Epithelial cell of prostate (primary cell): ENCODE measurements around the gene TMCC2.

Experiments used
- DNase-seq: peaks from one replicate; pipeline ENCODE4 v3.0.0-alpha.2; 2011; ENCODE audit warnings: low read depth, low spot score
- H3K27ac ChIP-seq: fragments of 450-650 bp; 2 replicates; pipeline ENCODE4 v1.5.1; 2017; ENCODE audit warnings: mild to moderate bottlenecking

TMCC2 gene

GRCh38 chr1:205237526-205238484, 10.1 kb downstream of the TMCC2 start:
- no peak for DNase-seq
- H3K27ac ChIP-seq = no peak overlapping the region

GRCh38 chr1:205239078-205239477, 11.3 kb downstream of the TMCC2 start:
- no peak for DNase-seq

DNA sequence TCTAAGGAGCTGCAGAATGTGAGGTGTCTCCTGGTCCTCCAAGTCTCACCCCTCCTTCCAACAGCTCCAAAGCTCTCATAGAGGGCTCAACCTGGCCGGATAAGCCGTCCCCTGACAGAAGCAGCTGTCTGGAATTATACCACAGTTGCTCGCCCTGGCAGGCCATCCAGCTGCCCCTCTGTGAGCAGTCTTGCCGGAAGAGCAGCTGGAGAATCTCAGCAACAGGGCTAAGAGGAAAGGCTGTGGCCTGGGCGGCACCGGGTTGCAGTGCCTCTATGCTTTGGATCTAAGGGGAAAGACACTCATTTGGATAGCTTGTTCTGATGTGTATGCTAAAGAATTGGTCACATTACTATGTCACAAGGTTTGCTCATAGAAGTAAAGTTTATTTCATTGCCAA, 12.4 kb downstream of the TMCC2 start:
- DNase-seq = no peak
- H3K27ac ChIP-seq = no peak overlapping the region

More at GRCh38 chr1:205239078-205239477, 11.3 kb downstream of the TMCC2 start:
- no peak overlapping the region for H3K27ac ChIP-seq

DNA sequence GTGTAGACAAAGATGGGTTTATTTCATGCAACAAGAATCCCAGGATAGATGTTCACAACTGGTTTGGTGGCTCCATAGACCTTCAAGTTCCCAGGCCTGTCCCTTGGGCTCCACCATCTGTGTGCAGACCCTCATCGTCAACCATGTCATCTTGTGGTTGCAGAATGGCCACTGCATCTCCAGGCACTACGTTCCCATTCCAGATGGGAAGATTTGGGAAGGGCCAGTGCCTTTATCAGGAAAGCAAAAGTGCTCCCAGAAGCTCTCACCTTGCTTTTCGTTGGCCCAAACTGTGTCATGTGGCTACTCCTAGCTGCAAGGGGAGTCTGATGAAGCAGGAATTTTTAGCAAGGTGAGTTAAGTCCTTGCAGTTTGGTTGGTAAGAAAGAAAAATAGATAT, 12.8 kb downstream of the TMCC2 start:
- no peak overlapping the region for H3K27ac ChIP-seq
- DNase-seq = no peak

DNA sequence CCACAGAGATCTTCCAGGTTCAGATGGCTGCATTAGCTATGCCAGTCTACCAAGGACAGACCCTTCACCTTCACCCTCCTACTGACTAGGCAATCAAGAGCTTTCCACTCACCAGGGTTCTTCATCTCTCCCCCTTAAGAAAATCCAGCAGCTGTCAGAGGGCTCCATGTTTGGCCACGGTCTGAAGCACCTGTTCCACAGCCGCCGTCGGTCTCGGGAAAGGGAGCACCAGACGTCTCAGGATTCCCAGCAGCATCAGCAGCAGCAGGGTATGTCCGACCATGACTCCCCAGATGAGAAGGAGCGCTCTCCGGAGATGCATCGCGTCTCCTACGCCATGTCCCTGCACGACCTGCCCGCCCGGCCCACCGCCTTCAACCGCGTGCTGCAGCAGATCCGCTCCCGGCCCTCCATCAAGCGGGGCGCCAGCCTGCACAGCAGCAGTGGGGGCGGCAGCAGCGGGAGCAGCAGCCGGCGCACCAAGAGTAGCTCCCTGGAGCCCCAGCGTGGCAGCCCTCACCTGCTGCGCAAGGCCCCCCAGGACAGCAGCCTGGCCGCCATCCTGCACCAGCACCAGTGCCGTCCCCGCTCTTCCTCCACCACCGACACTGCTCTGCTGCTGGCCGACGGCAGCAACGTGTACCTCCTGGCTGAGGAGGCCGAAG, 13.8 kb downstream of the TMCC2 start:
- no peak for DNase-seq
- no peak overlapping the region for H3K27ac ChIP-seq

GRCh38 chr1:205243350-205244191, 15.8 kb downstream of the TMCC2 start:
- no peak overlapping the region for H3K27ac ChIP-seq
- DNase-seq = no peak

GRCh38 chr1:205244384-205244783, 16.6 kb downstream of the TMCC2 start:
- DNase-seq = no peak

GRCh38 chr1:205245096-205245495, 17.4 kb downstream of the TMCC2 start:
- no peak for DNase-seq
- no peak overlapping the region for H3K27ac ChIP-seq

More at GRCh38 chr1:205244384-205244783, 16.6 kb downstream of the TMCC2 start:
- H3K27ac ChIP-seq = no peak overlapping the region

DNA sequence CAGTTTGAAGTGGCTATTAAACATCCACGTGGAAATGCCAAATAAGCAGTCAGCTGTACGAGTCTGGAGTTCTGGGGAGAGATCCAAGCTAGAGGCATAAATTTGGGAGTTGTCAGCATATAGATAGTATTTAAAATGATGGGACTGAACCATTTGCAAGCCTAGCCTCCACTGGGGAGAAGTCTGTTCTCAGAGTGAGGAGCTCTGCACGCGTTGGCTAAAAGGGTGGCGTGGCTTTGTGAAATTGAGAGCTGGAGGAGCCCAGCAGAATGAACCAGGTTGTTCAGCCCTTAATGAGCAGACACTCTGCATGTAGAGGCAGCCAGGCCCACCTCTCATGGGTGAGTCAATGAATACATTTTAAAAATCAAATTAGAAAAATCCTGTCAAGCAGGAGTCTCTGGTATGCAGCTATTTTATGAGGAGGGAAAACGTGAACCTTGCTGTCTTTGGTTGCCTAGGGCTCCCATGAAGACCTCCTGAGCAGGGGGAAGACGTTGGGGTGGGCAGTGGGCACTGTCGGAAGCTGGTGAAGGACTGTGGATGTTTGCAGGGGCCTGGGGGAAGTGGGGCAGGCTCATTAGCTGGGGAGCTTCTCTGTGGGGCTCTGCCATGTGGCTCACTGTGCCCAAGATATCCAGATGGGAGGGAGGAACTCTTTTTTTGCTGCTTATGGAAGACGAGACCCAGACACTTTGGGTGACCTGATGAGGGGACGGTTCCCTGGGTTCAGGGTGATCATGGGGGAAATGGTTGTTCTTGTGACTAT, 18.8 kb downstream of the TMCC2 start:
- H3K27ac ChIP-seq = no peak overlapping the region
- no peak for DNase-seq

GRCh38 chr1:205247130-205247921, 19.6 kb downstream of the TMCC2 start:
- DNase-seq = no peak
- H3K27ac ChIP-seq = no peak overlapping the region

GRCh38 chr1:205248793-205249601, 21.3 kb downstream of the TMCC2 start:
- H3K27ac ChIP-seq = no peak overlapping the region
- DNase-seq = no peak

DNA sequence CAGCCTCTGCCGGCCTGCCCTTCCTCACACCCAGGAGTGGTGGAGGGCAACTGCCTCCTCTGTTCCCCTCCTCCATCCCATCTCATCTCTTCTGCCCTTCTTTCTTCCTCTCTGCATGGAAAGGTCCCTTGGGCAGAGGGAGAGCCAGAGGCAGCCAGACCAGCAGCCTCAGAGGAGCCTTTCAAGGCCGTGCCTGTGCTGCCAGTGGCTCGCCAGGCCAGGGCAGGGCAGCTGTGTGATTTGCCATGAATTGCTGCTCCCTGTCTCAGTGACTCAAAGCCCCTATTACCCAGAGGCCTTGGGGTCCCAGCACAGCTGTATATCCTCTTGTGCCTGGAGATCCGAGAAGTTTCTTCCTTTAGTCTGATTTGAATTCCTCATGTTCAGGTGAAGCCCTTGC, 21.9 kb downstream of the TMCC2 start:
- no peak overlapping the region for H3K27ac ChIP-seq
- no peak for DNase-seq

DNA sequence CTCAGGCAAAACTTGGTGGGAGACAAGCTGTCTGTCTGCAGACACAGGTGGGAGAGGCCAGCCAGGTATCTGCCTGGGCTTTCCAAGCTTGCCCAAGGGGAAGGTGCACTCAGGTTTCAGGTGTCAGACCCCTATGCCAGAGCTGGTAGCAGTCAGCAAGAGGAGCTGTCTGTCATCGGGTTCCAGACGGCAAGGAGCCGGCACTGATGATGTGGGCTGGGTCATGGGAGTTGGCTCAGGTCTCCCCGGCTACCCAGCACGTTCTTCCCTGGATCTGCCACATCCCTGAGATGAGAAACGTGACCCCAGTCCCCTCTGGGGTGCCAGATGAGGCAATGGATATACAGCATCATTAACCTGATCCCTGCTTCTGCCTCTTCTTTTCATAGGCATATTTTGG, 23.0 kb downstream of the TMCC2 start:
- no peak overlapping the region for H3K27ac ChIP-seq
- DNase-seq = no peak

DNA sequence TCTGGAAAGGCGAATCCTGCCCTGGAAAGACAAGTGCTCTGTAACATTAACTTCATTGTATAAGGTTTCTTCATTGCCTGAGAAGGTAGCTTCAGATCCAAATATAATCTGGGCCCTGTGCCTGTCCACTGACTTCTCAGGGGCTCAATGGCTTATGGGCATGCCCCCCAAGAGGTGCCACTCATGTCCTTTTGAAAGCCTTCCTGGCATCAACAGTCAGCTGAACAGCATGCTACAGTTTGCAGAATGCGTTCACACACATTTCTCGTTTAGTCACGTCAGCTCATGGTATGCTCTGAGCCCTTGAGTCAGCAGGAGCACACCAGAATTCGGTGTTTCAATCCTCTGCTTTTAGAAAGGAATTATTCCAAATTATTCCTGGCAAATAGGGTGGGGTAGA, 23.8 kb downstream of the TMCC2 start:
- no peak for DNase-seq
- H3K27ac ChIP-seq = no peak overlapping the region

DNA sequence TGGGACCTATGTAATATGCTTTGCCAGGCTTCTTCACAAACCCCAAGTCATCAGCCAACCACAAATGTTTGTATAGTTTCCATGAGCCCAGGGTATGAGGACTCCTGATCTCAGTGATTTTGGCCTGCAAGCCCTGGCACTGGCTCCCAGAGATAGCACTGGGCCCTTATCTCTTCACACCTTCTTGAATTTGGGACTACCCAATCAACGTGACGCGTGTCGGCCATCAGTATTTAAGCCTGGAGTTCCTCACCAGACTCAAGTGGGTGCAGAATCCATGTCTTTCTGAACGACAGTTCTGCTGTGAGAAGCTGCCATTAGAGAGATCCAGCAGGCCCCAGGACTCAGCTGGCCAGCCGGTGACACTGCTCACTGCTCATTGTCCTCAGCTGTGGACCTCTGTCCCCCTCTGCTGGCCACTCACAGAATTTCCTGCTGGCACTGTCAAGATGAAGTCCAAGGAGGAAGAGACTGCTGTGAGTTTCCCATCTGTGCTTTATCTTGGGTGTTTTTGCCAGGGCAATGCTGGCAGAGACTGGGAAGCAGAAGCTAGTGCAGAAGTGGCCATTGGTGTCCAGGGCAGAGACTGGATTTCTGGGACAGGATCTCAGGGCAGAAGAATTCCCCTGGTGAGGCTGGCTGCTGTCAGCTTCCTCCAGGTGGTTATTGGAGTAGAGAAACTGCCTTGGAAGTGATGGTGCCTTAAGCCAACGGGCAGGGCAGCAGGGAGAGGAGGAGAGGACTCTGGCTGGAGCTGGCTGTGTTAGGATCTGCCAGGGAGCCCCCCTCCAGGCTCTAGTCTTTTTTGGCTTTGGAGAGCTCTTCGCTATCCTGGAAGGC, 28.4 kb downstream of the TMCC2 start:
- H3K27ac ChIP-seq = no peak overlapping the region

GRCh38 chr1:205256951-205257625, 29.3 kb downstream of the TMCC2 start:
- no peak for DNase-seq
- no peak overlapping the region for H3K27ac ChIP-seq

More for the DNA sequence above, 28.4 kb downstream of the TMCC2 start:
- no peak for DNase-seq

DNA sequence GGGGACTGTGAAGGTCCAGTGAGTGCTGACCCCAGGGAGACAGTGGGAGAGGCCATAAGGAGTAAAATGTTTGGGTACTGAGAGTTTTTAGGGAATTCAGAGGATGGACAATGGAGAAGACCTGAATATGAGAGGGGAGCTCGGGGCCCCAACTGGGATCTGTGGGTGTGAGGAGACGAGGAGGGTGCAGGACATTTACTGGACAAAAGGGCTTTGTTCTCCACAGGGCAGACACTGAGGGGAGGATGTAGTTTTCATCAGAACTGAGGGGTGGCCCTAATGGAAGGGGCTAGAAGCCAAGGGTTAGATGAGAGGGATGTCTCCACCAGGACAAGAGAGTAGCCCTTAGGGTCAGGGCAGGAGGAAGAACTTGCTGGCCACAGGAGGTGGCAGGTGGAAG, 30.0 kb downstream of the TMCC2 start:
- peak overlapping the region; percentile 79 for H3K27ac ChIP-seq
- DNase-seq = no peak
